Myocyte (in vitro differentiated cells): Measurements from ENCODE around the gene CFHR1. TPM values are rescaled to one million over a fixed set of nuclear protein-coding genes. Genes with fewer than 3 reads are reported as not detected.
"Not testable (repeated sequence)": the region's sequence is repeated elsewhere in the genome, so short reads cannot be mapped to it uniquely, and the experiment has no call there.

Experiments used
- DNase-seq: peaks from one replicate; pipeline ENCODE4 v3.0.0-alpha.2; 2012; ENCODE audit warnings: low read depth
- polyA plus RNA-seq: library from polyadenylated mRNA; unstranded; fragments of >200 nt; gene quantifications from one replicate; pipeline ENCODE4 v1.2.1, GENCODE V29; 2012; ENCODE audit warnings: missing spikeins
- total RNA-seq: library from RNA; depleted of rRNA; stranded (reverse); fragments of >200 nt; gene quantifications from 2 replicates; pipeline ENCODE4 v1.2.3, GENCODE V29; 2014

CFHR1 gene
- total RNA-seq, result 0.21 and 0.73 TPM in 2 replicates
- polyA plus RNA-seq, result 2.6 TPM

DNA sequence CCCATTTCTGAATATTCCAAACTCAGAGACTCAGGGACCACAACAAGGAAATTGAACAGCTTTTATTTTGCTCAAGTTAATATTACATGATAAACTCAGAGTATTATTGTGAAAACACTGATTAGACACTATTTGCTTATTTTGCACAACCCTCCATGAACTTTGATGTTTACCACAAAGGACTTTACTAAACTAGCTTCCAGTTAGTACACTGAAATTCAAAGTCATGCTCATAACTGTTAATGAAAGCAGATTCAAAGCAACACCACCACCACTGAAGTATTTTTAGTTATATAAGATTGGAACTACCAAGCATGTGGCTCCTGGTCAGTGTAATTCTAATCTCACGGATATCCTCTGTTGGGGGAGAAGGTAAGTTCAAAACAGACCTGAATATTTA, at the start of gene CFHR1:
TSS of gene CFHR1 (plus strand) at position 201 of the 400 bp plus-strand sequence. CDS start at position 315, 114 bp downstream.
- DNase-seq, result not testable (repeated sequence)

DNA sequence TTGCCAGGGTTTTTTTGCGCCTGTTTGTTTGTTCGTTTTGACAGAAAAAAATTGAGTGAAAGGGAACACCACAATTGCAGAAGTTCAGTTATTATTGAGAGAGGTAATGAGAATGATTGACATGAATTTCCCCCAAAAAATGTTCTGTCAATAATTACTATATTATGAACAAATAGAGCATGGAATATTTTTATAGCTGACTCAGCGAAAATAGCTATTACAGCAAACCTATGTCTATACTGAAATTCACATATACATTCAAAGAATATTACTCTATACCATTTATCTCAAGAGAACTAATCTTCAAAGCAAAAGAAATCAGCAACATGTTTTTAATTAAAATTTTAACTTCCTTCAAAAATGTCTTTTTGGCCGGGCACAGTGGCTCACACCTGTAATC, 49.7 kb upstream of the CFHR1 start:
- DNase-seq, result not testable (repeated sequence)

DNA sequence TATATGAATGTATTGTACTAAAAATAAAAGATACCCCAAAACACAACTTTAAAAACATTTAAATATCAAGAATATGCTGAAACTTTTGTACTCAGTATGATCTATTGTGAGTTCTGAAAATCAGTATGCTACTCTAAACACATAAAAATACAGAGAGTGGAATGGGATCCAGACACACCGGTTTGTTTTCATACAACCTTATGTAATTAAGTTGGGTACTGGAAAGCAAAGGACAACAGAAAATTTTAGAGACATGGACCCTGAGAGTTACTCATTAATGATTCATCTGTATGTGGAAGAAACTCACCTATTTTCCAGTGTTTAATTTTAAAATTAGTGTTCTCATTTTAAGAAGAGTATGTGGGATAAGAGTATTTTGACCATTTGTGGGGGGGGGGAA, 45.8 kb upstream of the CFHR1 start:
- DNase-seq, result no peak

DNA sequence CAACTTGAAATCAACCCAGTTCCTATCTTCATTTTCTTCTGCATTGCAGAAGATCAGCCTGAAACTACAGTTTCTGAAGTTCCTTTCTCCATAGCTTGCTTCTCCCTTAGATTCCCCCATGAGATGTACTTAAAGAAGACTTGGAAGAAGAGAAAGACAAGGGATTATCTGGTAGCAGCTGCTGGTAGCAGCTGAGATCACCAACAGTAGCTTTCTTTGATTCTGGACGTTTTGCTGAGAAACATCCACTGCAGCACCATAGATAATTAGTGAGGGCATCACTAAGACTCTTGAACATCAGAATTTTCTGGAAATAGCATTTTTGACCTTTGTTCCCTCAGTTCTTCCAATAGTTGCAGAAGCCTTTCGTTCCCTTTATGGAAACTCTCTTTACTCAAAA, 45.4 kb upstream of the CFHR1 start:
- DNase-seq, result peak; percentile 36

DNA sequence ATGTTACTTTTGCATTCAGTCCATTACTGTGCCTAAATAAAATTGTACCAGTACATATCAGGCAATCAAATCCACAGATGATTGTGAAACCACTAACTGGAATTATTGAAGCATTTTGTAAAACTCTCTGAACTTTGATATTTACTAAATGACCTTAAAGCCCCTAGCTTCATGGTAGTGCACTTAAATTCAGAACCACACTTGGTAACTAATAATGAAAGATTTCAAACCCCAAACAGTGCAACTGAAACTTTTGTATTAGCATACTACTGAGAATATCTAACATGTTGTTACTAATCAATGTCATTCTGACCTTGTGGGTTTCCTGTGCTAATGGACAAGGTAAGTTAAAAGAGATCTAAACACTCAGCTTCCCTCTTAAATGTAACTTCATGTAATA, 44.9 kb upstream of the CFHR1 start, which contains the start of gene CFHR3:
TSS of gene CFHR3 (plus strand) at position 238 of the 400 bp plus-strand sequence. CDS start at position 285, 47 bp downstream.
- DNase-seq, result no peak

DNA sequence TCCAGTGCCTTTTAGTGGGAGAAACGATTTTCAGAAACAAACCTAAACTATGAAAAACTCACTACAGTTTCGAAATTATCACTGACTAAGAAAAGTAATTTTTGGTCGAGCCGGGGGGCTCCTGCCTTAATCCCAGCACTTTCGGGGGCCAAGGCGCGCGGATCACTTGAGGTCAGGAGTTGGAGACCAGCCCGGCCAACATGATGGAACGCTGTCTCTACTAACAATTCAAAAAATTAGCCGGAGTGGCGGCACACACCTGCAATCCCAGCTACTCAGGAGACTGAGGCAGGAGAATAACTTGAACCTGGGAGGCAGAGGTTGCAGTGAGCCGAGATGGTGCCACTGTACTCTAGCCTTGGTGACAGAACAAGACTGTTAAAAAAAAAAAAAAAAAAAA, 41.9 kb upstream of the CFHR1 start:
- no peak for DNase-seq

DNA sequence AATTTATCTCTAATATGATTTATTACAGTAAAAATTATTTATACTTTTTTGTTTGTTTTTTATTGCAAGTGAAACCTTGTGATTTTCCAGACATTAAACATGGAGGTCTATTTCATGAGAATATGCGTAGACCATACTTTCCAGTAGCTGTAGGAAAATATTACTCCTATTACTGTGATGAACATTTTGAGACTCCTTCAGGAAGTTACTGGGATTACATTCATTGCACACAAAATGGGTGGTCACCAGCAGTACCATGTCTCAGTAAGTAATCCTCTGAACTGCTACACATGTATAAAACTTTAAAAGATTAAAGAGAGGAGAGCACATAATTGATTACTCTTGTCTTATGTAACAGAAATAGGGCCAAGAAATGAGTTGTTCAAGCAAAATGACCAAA, 40.4 kb upstream of the CFHR1 start:
- no peak for DNase-seq

DNA sequence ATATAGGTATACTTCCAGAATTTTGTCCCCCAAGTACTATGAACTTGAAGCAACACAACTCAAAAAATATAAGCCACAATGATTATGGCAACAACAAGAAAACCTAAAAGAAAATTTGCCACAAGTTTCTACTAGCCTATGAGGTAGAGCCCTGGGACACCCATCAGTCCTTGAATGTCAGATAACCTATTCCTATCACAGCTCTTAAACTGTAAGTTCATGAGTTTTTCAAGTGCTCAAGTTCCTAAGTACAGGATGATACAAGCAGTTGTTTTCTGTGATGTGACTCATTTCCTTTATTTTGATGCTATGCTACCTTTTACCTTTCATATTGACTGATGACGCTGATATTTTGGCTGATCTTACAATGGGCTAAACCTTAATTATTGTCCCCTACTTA, 28.3 kb upstream of the CFHR1 start:
- not testable (repeated sequence) for DNase-seq

DNA sequence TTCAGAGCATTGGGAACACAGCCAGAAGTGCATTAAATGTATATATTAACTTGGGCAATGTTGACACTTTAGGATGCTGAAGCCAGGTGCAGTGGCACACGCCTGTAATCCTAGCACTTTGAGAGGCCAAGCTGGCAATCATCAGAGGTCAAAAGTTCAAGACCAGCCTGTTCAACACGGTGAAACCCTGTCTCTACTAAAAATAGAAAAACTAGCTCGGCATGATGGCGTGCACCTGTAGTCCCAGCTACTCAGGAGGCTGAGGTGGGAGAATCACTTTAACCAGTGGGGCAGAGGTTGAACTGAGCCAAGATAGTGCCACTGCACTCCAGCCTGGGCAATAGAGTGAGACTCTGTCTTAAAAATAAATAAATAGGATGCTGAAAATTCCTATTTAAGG, 25.4 kb upstream of the CFHR1 start:
- DNase-seq, result not testable (repeated sequence)

DNA sequence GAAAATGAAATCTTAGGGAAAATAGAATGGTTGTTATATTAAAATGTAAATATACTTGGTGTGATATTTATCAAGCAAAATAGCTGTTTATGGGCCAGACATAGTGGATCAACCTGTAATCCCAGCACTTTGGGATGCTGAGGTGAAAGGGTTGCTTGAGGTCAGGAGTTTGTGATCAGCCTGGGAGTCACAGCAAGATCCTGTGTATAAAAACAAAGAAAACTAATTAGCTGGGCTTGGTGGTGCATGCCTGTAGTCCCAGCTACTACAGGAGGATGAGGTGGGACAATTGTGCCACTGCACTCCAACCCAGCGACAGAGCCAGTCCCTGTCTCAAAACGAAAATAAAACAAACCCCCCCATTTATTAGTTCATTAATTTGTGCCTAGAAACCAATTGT, 21.6 kb upstream of the CFHR1 start:
- DNase-seq, result no peak

DNA sequence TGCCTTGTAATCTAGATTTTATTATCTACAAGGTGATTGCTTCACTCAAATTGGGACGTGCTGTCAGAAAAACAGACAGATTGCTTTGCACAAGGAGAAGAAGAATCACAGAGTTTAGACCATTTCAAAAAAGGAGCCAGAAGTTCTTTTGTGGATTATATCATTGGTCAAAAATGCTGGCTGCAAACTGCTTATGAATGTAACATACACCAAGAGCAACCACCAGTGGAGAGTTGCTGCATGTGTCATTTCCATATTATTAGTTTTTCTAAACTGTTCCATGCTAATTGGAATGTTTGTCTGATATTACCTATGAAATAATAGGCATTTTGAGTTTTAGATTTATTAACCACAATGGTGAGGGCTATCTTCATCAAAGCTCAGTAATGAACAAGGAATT, 17.6 kb upstream of the CFHR1 start:
- not testable (repeated sequence) for DNase-seq

DNA sequence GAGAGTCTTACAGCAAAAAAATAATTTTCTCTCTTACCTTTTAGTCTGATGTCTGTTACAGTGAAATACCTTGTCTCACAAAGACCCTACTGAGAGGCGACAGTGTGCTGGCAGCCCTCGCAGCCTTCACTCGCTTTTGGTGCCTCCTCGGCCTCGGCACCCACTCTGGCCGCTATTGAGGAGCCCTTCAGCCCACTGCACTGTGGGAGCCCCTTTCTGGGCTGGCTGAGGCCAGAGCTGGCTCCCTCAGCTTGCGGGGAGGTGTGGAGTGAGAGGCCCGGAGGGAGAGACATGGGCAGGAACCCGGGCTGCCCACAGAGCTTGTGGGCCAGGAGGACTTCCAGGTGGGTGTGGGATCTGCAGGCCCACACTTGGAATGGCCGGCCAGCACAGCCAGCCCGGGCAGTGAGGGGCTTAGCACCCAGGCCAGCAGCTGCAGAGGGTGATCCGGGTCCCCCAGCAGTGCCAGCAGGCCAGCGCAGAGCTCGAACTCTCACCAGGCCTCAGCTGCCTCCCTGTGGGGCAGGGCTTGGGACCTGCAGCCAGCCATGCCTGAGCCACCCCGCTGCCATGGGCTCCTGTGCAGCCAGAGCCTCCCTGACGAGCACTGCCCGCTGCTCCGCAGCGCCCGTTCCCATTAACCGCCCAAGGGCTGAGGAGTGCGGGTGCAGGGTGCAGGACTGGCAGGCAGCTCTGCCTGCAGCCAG, 10.8 kb upstream of the CFHR1 start:
- no peak for DNase-seq

DNA sequence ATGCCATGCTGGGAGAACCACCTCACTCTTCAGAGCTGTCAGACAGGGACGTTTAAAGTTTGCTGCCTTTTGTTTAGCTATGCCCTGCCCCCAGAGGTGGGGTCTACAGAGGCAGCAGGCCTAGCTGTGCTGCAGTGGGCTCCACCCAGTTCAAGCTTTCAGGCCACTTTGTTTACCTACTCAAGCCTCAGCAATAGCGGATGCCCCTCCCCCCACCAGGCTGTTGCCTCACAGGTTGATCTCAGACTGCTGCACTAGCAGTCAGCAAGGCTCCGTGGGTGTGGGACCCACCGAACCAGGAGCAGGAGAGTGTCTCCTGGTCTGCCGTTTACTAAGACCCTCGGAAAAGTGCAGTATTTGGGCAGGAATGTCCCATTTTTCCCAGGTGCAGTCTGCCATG, 2.1 kb upstream of the CFHR1 start:
- not testable (repeated sequence) for DNase-seq

DNA sequence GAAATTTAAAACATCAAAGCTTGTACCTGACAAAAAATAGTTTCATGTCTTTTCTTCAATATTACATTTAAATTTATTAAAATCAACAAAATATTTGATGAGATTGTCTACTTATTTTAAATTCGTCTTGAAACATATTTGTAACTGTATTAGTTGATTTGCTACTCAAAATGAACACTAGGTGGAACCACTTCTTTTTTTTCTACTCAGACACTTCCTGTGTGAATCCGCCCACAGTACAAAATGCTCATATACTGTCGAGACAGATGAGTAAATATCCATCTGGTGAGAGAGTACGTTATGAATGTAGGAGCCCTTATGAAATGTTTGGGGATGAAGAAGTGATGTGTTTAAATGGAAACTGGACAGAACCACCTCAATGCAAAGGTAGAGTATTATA, 8.3 kb downstream of the CFHR1 start:
- peak; percentile 56 for DNase-seq

DNA sequence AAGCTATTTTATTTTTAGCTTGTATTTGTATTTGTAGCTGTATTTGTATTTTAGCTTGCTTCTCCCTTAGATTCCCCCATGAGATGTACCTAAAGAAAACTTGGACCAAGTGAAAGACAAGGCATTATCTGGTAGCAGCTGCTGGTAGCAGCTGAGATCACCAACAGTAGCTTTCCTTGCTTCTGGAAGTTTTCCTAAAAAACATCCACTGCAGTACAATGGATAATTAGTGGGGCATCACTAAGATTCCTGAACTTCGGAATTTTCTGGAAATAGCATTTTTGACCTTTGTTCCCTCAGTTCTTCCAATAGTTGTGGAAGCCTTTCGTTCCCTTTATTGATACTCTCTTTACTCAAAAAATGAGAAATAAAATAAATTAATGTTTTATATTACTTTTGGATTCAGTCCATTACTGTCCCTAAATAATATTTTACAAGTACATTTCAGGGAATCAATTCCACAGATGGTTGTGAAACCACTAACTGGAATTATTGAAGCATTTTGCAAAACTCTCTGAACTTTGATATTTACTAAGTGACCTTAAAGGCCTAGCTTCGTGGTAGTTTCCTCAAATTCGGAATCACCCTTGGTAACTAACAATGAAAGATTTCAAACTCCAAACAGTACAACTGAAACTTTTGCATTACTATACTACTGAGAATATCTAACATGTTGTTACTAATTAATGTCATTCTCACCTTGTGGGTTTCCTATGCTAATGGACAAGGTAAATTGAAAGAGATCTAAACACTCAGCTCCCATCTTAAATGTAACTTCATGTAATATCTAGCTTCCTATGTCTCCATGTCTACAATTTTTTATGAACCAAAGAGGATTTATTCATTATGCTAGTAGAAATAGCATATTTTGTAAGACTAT, 30.3 kb downstream of the CFHR1 start:
- peak; percentile 30 for DNase-seq

DNA sequence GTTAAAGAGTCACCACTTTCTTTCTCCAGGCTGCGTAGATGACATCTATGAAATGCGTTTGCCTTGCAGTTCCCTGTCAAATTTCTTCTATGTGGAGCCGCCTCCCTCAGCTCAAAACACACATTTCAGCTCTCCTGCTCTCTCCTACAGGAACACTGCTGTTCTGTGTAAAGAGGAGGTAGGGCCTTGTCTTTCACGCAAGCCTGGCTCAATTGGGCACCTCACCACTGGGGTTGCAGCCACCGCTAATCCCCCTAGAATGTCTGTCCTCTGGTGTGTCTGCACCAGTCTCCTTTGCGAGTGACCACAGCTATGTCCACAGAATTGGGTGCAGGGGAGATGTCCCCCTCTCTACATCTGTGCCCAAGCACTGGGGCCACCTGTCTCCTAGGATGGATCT, 36.5 kb downstream of the CFHR1 start:
- peak; percentile 13 for DNase-seq

DNA sequence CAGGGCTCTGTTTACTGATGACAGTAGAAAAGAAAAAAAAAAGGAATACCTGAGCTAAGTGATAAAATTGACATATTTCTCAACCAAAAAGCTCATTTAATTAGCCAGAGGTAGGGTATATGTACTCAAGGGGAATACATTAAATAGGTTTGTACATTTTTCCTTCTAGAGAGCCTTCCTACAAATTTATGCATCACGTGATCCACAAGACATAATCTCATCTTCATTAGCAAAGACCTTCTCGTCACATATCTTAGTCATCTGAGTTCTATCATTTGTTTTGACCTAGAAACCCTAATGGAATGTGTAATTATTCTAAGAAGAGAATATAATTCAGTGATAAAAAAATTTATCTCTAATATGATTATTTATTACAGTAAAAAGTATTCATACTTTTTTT, 37.7 kb downstream of the CFHR1 start:
- no peak for DNase-seq

DNA sequence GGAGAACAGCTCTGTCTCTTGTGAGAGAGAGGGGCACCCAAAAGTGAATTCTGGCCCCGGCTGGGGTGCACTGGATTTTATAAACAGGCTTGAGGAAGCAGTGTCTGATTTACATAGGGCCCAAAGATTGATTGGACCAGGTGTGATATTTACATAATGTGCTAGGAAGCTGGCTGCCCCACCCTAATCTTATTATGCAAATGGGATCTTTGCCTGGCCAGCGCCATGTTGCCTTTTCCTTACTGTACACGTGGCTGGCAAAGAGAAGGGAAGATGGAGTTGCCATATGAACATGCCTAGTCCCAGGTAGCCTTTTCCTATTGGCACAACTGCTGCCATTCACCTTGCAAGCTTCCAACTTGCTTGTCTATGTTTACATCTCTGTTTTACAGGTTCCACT, 39.3 kb downstream of the CFHR1 start:
- DNase-seq, result no peak

DNA sequence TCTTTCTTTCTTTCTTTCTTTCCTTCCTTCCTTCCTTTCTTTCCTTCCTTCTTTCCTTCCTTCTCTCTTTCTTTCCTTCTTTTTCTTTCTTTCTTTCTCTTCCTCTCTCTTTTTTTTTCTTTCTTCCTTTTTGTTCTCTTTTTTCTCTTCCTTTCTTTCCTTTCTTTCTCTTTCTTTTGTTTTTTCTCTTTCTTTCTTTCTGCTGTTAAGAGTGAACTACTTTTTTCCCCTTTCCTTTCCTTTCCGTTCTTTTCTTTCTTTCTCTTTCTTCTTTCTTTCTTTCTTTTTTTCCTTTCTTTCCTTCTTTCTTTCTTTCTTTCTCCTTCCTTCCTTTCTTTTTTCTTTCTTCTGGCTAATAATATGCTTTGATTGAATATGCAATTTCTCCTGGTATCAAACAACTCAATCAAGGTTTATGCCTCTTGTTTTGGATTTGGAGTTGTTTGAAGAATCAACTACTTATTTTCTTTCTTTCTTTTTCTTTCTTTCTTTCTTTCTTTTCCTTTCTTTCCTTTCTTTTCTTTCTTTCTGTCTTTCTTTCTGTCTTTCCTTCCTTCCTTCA, 40.9 kb downstream of the CFHR1 start:
- DNase-seq, result no peak

DNA sequence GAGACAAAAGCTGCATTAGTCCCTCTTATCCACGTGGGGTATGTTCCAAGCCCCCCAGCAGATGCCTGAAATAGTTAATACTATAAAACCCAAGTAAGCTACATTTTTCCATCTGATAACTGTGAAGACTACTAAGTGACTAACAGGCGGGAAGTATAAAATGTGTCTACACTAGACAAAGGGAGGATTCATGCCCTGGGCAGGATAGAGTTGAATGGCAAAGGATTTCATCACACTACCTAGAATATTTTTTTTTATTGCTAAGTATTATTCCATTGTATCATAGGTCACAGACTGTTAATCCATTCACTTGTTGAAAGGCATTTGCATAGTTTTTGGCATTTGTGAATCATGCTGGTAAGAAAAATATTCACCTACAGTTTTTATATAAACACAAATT, 41.9 kb downstream of the CFHR1 start:
- no peak for DNase-seq

DNA sequence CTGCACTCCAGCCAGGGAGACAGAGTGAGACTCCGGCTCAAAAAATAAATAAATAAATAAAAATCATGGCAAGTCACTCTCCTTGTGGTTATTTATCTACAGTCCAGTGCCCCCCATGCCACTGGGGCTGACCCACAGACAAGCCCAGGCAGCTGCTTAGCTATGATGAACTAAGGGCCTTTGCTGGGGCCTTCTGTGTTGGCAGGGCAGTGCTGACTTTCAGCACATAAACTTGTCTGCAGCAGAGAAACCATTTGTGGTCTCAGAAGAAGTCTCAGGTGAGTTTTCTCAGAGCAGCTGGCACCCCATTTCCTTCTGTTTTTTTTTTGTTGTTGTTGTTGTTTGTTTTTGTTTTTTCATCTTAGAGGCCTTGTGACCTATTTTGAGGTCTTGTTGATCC, 47.4 kb downstream of the CFHR1 start:
- no peak for DNase-seq

DNA sequence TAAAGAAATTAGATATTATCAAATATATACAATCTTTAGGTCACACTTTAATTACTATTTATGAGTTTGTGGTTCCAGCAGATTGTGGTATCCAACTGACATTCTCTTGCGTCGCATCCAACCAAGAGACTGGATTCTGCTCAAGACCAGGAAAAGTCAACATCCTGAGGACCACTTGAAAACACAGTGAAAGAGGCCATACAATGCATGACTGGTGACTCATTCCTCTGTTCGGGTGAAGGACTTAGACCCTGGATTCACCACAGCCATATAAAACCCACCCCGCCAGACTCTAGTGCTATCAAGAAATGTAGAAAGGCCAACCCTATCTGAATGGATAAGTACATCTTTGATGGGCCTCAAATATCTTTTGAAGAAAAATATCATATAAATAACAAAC, 53.9 kb downstream of the CFHR1 start:
- no peak for DNase-seq
